AG09309 (cell line): ENCODE data around the gene LRFN2.

ENCODE experiments used
- DNase-seq: peaks from one replicate; pipeline ENCODE4 v3.0.0-alpha.2; 2010; ENCODE audit warnings: low read depth
- H3K4me3 ChIP-seq: 2 replicates; pipeline ENCODE4 v1.5.1; 2011; ENCODE audit warnings: mild to moderate bottlenecking, low read depth, low read length, moderate library complexity; ENCODE audit not compliant: control insufficient read depth
- CTCF ChIP-seq: IDR thresholded peaks from 2 replicates; pipeline ENCODE4 v1.5.1; 2011; ENCODE audit warnings: mild to moderate bottlenecking, low read depth, low read length, inconsistent platforms; ENCODE audit not compliant: insufficient read depth, control insufficient read depth; ENCODE audit errors: missing control alignments

LRFN2 gene

DNA sequence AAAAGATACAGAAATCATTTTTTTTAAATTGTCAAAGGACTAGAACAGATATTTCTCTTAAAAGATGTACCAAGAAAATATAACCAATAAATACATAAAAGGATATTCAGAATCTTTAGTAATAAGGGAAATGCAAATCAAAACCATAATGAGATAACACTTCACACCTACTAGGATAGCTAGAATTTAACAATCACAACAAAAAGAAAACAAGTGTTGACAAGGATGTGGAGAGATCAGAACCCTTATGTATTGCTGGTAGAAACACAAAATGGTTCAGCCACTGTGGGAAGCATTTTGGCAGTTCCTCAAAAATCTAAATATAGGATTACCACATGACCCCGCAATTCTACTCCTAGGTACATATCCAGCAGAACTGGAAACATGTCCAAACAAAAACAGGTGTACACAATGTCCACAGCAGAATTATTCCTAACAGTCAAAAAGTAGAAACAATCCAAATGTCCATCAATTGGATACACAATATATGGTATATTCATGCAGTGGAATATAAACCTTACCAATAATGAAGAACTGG, 211.0 kb downstream of the LRFN2 start:
- DNase-seq, result no peak
- no peak overlapping the region for H3K4me3 ChIP-seq
- no peak for TF ChIP-seq CTCF

DNA sequence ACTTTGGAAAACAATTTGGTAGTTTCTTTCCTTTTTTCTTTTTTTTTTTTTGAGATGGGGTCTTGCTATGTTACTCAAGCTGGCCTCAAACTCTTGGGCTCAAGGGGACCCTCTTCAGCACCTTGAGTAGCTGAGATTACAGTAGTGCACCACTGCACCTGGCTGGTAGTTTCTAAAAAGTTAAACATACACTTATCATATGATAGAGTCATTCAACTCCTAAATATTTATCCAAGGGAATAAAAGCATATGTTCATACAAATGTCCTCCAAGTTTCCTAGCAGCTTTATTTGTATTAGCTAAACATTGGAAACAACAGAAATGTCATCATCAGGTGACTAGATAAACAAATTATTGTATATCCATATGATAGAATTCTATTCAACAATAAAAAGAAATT, 213.9 kb downstream of the LRFN2 start:
- DNase-seq, result no peak
- H3K4me3 ChIP-seq, result no peak overlapping the region
- no peak for TF ChIP-seq CTCF

DNA sequence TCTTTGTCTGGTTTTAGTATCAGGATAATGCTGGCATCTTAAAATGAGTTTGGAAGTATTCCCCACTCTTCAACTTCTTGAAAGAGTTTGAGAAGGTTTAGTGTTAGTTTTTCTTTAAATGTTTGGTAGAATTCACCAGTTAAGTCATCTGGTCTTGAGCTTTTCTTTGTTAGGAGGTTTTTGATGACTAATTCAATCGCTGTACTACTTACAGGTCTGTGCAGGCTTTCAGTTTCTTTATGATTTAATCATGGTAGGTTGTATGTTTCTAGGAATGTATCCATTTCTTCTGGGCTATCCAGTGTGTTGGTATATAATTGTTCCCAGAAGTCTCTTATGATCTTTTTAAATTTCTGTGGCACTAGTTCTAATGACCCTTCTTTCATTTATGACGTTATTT, 215.5 kb downstream of the LRFN2 start:
- no peak overlapping the region for H3K4me3 ChIP-seq
- no peak for TF ChIP-seq CTCF

GRCh38 chr6:40371095-40371494, 216.1 kb downstream of the LRFN2 start:
- no peak overlapping the region for H3K4me3 ChIP-seq
- DNase-seq, result no peak
- TF ChIP-seq CTCF, result no peak

More for the DNA sequence above, 215.5 kb downstream of the LRFN2 start:
- DNase-seq, result no peak

GRCh38 chr6:40369891-40370290, 217.3 kb downstream of the LRFN2 start:
- no peak overlapping the region for H3K4me3 ChIP-seq
- TF ChIP-seq CTCF, result no peak
- no peak for DNase-seq

- no peak for TF ChIP-seq CTCF
- no peak for DNase-seq
- no peak overlapping the region for H3K4me3 ChIP-seq
These were observed 218.1 kb downstream of the LRFN2 start for GRCh38 chr6:40369042-40369441.

DNA sequence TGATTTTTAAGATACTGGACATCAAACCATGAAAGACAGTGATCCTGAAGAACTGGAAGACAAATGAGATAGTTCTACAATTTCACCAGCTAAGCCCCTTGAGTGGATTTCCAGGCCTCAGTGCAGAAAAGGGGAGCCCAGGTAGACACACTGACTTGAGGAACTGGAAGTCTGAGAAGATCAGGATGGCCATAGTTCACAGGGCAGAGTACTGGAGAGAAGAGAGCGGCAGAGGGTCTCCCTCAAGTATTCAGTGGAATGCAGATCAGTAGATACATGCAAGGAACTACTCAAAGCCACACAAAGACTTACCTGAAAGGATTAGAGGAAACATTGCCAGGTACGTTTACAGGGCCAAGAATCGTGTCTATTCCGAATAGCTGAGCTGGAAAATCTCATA, 224.3 kb downstream of the LRFN2 start:
- TF ChIP-seq CTCF, result no peak
- DNase-seq, result no peak
- H3K4me3 ChIP-seq, result no peak overlapping the region
